Measurements from ENCODE around the gene ATRIP.
A peak's percentile ranks its signal among the peaks of the same experiment; 100 is the strongest.
"Not testable (repeated sequence)": the region's sequence is repeated elsewhere in the genome, so short reads cannot be mapped to it uniquely, and the experiment has no call there.

ATRIP gene

DNA sequence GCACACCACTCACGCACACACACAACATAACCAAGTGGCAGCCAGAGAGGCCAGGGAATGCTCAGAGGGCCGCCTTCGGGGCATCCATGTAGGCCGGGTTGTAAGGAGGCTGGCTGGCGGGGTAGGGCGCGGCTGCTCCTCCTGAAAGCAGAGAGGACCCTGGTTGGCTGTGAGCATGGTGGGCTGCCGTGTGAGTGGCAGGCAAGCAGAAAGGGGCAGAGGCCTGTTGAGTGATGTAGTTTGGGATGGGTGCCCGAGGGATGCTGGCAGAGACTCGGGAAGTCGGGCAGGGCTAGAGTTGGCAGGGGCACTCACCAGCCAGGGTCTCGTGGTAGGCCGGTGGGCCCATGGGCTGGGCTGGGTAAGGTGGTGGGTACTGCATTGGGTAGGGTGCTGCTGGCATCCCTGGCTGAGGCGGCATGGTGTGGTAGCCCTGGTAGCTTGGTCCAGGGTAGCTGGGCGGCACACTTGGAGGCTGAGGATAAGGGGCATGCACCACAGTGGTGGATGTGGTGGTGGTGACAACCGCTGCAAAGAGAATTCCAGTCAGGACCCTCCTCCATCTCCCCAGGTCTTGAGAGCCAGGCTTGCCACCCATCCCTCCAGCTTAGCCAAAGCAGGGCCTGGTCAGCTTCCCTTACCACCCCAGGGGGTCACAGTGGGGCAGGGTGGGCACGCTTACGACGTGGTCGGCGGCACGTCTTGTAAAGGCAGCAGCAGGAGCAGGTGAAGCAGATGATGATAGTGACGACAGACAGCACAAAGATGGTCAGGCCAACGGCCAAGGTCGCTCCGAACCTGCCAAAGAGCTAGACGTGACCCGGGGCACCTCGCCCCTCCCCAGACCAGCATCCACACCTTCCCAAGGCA, 22.7 kb downstream of the ATRIP start:
- DNase-seq (ENCODE audit: low spot score) = no peak

DNA sequence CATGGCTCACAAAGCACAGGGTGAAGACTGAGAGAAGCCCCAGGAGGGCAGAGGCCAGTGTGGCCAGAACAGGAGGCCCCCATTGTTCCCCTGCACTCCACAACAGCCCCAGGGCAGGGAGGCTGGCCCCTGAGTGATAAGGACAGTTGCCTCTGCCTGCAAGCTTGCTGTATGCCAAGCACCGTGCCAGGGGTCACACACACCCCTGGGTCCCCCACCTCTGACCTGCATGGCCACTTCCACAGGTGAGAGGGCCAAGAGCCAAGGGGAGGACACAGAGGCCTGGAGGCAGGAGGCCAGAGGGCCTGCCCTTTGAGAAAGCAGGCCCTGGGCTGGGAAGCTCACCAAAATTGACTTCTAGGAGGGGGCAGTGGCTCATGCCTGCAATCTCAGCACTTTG, 23.7 kb downstream of the ATRIP start:
- DNase-seq (ENCODE audit: low spot score) = no peak

DNA sequence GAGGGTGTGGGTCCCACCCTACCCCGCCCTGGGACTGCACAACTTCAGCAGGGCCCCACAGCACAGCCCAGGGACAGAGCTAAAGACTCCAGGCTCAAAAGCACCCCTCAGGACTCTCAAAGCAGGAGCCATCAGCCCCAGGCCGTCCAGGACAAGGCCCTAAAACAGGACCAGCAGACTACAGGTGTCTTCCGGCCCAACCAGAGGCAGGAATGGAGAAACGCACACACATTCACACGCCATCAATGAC, 26.1 kb downstream of the ATRIP start:
- DNase-seq (ENCODE audit: low spot score) = no peak

DNA sequence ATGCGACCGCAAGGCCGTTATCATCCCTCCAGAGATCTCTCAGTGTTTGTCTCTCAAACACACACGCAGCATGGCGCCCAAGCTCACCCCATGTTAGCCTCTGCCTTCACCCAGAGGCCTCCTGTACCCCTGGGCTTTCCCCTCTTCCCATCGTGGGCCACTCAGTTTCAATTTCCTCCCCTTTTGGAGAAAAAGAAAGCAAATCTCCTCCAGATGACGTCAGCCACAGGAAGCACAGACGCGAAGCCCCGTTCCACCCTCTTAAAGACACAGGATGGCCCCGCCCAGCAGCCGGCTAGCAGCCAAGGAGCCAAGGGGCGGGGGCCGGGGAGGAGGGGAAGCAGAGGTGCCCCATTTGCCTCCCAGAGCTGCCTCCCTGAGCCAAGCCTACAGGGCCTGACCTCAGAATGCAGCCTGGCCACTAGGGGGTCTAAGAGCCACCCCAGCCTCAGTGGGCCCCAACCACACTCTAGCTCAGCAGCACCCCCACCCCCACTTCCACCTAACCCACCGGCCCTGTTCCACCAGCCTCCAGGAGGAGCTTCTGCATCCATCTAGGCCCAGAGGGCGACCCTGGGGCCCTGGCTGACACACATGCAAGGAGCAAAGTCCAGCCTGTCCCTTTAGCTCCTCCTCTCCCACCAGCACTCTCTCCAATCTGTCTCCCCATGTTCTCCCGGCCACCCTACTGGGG, 26.5 kb downstream of the ATRIP start:
- peak; percentile 93 for DNase-seq (ENCODE audit: low spot score)

DNA sequence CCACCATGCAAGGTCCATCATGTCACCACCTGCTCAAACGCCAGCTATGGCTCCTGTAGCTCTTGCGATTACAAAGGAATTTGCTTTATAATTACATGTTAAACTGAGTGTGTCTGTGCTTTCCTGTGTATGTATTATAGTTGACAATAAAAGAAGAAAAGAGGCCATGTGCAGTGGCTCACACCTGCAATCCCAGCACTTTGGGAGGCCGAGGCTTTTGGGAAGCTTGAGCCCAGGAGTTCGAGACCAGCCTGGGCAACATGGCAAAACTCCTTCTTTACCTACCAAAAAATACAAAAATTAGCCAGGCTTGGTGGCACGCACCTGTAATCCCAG, 27.0 kb downstream of the ATRIP start:
- no peak for DNase-seq (ENCODE audit: low spot score)

DNA sequence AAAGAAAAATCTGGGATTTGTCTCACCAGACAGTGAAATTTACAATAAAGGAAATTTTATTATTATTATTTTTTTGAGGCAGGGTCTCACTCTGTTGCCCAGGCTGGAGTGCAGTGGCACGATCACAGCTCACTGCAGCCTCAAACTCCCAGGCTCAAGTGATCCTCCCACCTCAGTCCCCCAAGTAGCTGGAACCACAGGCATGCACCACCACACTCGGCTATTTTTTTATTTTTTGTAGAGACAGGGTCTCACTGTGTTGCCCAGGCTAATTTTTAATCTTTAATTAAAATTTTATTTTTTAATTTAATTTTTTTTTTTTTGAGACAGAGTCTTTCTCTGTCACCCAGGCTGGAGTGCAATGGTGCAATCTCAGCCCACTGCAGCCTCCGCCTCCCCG, 27.5 kb downstream of the ATRIP start:
- DNase-seq (ENCODE audit: low spot score) = not testable (repeated sequence)

DNA sequence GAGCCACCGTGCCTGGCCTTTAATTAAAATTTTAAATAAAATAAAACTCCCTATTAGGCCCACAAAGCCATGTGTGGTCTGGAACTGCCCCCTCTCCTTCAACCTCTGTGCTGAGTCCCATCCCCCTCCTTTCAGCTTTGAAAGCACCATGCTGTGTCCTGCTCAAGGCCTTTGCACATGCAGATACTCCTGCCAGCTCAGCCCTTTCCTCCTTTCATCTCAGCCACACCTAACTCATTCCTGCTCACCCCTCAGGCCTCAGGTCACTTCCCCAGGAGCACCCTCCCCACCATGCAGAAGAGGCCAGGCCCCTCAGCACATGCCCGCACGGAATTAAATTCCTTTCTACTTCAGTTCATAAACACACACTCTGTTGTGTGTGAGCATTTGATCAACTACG, 28.1 kb downstream of the ATRIP start:
- no peak for DNase-seq (ENCODE audit: low spot score)

DNA sequence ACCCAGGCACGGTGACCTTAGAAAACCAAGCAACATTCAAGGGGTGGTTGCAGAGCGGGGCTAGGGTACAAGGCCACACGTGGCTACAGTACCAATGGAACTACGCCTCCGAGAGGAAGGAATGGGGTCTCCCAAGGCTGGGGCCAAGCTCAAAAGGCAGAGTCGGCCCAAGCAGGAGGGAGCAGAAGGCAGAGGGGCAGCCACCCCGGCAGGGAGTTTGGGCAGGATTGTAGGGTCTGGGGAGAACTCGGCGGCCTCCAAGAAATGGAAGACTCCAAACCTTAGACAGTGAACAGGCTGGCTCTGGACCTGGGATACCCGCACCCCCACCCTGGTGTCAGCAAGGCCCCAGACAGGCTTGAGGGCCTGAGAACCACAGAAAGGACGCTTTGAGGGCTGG, 28.7 kb downstream of the ATRIP start:
- no peak for DNase-seq (ENCODE audit: low spot score)

DNA sequence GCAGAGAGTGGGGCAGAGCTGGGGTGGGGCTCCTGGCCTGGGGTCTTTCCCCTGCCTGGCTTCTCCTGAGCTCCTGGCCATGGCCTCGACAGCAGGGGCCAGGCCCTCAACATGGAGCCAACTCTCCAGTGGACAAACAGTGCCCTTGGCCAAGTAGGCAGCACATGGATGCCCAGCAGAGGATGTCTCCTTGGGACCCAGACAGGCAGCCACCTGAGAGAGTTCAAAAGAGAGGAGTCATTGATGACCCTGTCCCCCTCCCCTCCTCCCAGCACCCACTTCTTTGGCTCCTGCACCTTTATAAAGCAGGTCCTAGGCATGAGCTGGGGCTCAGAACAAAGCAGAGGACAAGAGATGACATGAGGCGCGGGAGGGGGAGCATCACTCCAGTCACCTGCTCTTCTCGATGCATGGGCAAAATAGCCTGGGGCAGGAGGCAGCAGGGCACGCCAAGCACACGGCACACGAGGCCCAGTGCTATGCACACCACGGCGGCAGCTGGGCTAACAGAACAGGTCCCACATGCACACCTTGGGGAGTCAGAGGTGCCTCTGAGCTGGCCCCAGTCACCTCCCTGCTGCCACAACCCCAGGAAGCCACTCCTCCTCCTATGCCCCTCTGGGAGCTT, 30.0 kb downstream of the ATRIP start:
- DNase-seq (ENCODE audit: low spot score) = no peak

DNA sequence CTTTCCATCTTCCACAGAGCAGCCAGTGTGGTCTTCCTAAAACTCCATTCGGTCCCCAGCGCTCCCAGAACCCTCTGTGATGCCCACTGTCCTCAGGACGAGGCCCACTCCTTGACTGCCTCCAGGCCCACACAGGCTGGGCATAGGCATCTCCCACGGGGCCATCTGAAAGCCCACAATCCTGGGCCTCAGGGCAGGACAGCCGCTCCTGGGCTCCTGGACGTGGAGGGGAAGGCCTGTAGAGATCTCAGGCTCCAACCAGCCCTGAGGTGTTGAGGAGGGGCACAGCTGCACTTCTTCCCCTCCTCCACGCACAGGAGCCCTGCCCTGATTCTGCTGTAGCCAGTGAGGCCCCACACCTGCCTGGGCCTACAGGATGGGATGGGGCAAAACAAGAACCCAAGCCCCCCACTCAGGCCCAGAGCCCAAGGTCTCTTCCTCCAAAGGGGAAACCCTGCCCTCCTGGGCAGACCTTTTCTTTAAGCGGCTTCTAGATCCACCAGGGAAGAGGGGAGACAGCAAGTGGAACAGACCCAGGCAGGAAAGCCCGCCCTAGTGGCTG, 31.5 kb downstream of the ATRIP start:
- no peak for DNase-seq (ENCODE audit: low spot score)

DNA sequence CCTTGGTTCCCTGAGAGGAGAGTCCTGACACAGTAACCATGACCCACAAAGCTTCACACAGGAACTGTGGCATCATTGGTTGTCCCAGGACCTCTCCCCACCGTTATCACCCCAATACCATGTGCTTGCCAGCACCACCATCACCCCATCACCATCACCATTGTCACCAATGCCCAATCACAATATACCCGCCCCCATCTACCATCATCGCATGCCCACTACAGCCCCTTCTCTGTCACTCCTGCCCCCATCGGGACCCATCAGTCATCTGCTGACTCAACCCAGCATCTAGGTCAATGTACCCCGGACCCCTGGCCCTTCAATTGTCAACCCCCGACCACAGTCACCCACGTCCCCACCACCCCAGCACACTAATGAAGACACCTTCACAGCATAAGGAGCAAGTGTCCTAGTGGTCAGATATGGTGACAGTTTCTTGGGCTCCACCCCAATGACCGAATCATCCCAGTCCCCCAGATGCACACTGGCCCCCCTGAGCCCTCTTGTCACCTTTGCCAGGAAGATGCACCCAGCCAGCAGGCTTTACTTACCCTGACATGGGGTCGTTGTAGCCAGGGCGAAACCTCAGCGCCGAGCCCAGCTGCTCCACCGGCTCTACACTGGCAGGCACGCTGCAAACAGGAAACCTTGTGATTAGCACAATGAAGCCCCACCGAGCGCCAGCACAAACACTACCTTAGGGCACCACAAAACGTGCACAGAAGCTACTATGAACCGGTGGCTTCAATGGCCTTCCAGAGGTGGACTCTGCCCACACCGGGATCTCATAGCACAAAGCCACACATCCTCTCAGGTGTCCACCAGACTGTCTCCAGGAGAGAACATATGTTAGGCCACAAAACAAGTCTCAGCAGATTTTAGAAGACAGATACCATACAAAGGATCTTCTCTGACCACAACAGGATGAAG, 32.4 kb downstream of the ATRIP start:
- no peak for DNase-seq (ENCODE audit: low spot score)

DNA sequence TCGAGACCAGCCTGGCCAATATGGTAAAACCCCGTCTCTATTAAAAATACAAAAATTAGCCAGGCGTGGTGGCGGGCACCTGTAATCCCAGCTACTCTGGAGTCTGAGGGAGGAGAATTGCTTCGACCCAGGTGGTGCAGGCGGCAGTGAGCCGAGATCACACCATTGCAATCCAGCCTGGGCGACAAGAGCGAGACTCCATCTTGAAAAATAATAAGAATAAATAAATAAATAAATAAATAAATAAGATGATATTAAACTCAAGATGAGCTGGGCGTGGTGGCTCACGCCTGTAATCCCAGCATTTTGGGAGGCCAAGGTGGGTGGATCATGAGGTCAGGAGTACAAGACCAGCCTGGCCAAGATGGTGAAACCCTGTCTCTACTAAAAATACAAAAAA, 34.4 kb downstream of the ATRIP start:
- not testable (repeated sequence) for DNase-seq (ENCODE audit: low spot score)

DNA sequence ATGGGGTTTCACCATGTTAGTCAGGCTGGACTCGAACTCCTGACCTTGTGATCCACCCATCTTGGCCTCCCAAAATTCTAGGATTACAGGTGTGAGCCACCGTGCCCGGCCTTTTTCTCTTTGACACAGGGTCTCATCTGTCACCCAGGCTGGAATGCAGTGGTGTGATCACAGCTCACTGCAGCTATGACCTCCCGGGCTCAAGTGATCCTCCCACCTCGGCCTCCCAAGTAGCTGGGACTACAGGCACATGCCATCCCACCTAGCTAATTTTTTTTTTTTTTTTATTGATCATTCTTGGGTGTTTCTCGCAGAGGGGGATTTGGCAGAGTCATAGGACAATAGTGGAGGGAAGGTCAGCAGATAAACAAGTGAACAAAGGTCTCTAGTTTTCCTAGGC, 36.3 kb downstream of the ATRIP start:
- not testable (repeated sequence) for DNase-seq (ENCODE audit: low spot score)

DNA sequence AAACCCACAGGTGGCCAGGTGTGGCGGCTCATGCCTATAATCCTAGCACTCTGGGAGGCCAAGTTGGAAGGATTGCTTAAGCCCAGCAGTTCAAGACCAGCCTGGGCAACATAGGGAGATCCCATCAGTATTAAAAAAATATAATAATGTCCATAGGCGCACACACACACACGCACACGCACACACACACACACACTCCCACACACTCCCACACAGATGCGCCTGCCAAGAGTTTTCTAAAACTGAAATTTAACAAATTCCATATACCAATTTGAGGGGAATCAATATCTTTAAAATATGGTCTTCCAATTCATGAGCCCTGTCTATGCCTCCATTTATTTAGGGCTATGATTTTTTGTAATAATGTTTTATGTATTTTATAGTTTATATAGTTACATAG, 40.4 kb downstream of the ATRIP start:
- no peak for DNase-seq (ENCODE audit: low spot score)

DNA sequence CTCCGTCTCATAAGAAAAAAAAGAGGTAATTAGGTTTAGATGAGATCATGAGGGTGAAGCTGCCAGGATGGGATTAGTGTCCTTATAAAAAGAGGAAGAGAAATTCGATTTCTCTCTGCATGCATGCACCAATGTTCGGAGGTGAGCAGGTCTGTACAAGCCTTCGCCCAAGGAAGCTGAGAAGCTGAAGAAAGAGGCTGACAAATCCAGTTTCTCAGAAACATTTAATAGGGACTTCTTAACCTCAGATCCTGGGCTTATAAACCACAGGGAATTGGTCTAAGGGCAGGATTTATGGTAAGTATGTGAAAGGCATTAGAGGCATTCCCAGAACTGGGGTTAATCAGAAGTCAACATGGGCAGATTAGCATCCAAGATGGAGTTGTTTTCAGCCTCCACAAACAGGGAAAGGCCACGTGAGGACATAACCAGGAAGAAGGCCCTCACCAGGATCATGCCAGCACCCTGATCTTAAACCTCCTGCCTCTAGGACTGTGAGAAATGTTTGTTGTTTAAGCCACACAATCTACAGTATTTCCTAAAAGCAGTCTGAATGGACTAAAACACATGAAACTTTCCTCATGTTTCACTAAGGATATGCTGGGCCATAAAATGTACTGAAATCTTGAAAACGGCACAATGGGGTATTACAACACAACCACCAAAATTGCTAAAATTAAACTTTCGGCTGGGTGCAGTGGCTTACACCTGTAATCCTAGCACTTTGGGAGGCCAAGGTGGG, 46.1 kb downstream of the ATRIP start:
- no peak for DNase-seq (ENCODE audit: low spot score)

DNA sequence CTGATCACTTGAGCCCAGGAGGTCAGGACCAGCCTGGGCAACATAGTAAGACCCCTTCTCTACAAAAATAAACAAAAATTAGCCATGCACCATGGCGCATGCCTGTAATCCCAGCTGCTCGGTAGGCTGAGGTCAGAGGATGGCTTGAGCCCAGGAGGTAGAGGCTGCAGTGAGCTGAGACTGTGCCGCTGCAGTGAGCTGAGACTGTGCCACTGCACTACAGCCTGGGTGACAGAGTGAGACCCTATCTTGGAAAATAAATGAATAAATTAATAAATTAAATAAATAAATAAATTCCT, 46.6 kb downstream of the ATRIP start:
- no peak for DNase-seq (ENCODE audit: low spot score)

DNA sequence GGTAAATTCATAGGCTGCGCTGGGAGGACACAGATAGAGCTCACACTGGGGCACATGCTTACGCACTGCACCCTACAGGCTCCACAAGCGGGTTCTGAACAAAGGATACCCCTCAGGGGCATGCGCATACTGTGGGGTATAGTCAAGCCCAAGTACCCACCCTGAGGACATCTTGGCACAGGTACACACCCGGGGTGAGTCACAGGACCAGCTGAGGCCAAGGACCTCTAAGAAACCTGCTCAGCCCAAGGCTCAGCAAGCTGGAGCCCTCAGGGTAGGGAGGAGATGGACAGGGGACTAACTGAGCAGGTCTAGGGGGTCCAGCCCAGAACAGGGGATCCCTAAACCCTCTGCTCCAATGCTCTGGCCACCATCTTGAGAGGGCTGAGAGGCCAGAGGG, 54.1 kb downstream of the ATRIP start:
- no peak for DNase-seq (ENCODE audit: low spot score)

DNA sequence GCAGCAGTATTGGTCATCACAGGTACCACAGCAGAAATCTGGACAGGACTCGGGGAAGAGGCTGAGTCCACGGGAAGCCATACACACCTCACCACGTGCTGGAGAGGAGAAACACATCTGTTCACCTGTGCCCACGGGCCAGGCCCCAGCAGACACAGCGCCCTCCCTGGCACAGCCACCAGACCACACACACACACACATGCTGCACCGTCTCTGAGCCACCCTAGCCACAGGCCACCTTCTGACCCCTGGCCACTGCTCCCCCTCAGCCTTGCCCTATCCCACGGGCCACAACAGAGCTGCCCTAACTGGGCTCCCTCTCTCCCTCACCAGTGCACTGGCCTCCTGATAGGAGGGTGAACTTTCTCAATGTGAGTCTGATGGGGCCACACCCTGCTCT, 54.7 kb downstream of the ATRIP start:
- no peak for DNase-seq (ENCODE audit: low spot score)

DNA sequence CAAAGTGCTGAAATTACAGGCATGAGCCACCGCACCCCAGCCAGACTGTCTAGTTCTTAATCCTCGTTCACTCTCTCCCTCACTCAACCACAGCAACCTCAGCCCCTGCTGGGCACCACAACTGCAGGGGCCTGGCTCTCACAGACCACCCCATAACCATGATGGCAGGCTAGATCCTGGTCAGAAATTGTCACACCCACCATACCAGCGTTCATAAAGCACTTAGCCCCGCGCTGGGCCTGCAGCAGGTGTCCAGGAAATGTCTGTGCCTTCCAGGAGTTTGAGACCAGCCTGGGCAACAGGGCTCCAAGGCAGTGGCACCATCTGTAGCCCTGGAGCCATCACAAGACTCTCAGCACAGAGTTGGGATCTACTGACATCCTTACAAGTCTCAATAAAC, 55.6 kb downstream of the ATRIP start:
- DNase-seq (ENCODE audit: low spot score) = no peak

DNA sequence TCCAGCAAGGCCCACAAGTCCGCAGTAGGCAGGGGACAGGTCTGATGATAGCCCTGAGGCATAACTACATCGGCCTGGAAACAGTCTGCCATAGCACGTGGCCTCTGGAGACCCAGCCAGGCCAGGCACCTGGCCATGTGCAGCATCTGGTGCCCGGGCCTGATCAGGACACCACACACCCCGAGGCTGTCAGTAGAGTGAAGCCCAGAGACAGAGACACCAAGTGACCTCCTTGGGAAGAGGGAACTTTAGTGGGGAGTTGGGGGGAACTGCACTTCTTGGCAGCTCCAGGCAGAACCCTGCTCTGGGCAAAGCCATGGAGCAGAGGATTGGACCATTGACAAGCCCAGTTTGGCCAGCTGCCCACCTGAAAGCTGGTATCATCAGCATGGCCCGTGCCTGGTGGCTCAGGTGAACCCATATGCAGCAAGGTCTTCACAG, 56.2 kb downstream of the ATRIP start:
- DNase-seq (ENCODE audit: low spot score) = no peak

DNA sequence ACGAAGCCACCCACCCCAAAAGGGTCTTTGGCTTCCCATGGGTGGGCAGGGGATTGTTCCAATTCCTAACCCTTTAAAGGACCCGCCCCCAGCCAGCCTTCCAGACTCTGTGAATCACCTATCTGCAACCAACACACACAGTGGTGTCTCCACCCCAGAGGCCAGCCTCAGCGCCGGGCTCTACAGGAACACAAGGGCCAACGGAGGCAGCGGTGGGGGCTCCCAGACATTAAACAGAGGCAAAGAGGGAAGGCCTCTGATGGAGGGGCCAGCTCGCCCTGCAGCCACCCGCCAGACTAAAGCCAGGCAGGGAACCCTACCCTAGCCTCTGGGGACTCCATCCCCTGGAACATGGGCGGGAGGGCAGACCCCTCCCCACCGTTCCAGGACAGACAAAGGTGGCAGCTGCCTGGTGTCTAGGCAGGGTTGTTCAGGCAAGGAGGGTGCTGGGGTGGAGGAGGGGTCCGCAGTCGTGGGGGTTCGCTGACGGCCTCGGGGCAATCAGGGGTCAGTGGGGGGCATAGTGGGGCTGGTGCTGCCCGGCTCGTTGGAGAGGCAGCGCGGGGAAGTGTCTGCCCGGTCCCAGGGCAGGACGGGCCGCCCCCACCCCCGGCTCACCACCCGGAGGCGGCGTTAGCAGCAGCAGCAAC, 57.0 kb downstream of the ATRIP start:
- no peak for DNase-seq (ENCODE audit: low spot score)
